ENCODE measurements around the gene PDPN. TPM values are rescaled to one million over a fixed set of nuclear protein-coding genes. Genes with fewer than 3 reads are reported as not detected.

Gene PDPN
- total and polyA plus RNA-seq, 7 donors = 17.2 to 38.4 (median 27.9) TPM

DNA sequence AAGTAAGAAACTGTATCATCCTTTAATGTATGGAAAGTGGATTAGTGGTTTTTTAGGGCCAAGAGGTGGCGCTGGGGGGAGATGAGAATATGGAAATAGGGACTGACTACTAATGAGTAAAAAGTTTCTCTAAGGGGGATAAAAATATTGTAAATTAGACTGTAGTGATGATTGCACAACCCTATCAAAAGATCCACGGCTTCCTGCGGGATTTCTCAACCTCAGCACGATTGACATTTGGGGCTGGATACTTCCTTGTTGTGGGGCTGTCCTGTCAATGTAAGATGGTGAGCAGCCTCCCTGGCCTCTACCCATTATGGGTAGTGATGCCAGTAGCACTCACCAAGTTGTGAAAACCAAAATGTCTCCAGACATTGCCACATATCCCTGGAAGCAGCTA, 80.3 kb downstream of the PDPN start:
- H3K4me3 ChIP-seq = no peak overlapping the region
- H3K4me1 ChIP-seq = no peaks in the 10 kb centered on the region
- WGBS, 3 donors = 81 to 89% (median 87%) methylated on average over 4 of the region's 4 CpGs
- ATAC-seq (no peak), DNase-seq (no peak)
- TF ChIP-seq, protein P1, sequence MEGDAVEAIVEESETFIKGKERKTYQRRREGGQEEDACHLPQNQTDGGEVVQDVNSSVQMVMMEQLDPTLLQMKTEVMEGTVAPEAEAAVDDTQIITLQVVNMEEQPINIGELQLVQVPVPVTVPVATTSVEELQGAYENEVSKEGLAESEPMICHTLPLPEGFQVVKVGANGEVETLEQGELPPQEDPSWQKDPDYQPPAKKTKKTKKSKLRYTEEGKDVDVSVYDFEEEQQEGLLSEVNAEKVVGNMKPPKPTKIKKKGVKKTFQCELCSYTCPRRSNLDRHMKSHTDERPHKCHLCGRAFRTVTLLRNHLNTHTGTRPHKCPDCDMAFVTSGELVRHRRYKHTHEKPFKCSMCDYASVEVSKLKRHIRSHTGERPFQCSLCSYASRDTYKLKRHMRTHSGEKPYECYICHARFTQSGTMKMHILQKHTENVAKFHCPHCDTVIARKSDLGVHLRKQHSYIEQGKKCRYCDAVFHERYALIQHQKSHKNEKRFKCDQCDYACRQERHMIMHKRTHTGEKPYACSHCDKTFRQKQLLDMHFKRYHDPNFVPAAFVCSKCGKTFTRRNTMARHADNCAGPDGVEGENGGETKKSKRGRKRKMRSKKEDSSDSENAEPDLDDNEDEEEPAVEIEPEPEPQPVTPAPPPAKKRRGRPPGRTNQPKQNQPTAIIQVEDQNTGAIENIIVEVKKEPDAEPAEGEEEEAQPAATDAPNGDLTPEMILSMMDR (IDR thresholded peaks at IDR 0.05) = no peak
- intact Hi-C loops (cut with DNase I) = loop anchor here in 1 of 2 donors (2.0 kb wide), 1 partner anchor 297 kb away; no protein-coding TSS in a partner anchor
- H3K9me3 ChIP-seq = no peaks in the 10 kb centered on the region
- no peaks in the 10 kb centered on the region for H3K27me3 ChIP-seq (ENCODE audit: insufficient read depth in 3 of 3, low read length in 2 of 3)
- H3K27ac ChIP-seq = no peak overlapping the region
- H3K36me3 ChIP-seq (ENCODE audit: insufficient read depth in 1 of 2, low read depth in 1 of 2) = no peaks in the 10 kb centered on the region

DNA sequence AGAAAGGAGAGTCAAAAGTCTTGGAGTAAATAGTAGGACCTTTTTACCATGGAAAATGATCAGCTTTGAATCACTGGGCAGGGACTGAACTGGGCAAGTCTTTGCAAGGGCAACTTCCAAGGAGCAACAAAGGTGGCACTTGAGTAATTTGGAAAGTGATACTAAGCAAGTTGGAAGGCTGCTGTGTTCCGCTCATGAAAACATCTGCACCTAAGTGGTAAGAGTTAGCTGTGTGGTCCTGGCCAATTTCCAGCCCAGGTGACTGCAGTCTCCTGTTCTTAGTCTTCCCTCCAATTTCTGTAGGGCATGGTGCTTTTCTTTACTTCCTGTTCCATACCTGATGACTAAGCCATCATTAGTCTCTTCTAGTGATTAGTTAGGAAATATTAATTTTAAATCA, 80.8 kb downstream of the PDPN start:
- Histone ChIP-seq H3K27ac (no peak overlapping the region), H3K4me1 (no peaks in the 10 kb centered on the region), H3K9me3 (no peaks in the 10 kb centered on the region), H3K27me3 (ENCODE audit: insufficient read depth in 3 of 3, low read length in 2 of 3) (no peaks in the 10 kb centered on the region), H3K36me3 (ENCODE audit: insufficient read depth in 1 of 2, low read depth in 1 of 2) (no peaks in the 10 kb centered on the region), H3K4me3 (no peak overlapping the region)
- no peak for ATAC-seq
- TF ChIP-seq, protein P1 (IDR thresholded peaks at IDR 0.05) = no peak
- no peak for DNase-seq
- intact Hi-C loops (cut with DNase I) = loop anchor here in 1 of 2 donors (2.0 kb wide), 1 partner anchor 296 kb away; no protein-coding TSS in a partner anchor
- WGBS, 3 donors = 83 to 87% (median 85%) methylated on average over 1 of the region's 1 CpG

DNA sequence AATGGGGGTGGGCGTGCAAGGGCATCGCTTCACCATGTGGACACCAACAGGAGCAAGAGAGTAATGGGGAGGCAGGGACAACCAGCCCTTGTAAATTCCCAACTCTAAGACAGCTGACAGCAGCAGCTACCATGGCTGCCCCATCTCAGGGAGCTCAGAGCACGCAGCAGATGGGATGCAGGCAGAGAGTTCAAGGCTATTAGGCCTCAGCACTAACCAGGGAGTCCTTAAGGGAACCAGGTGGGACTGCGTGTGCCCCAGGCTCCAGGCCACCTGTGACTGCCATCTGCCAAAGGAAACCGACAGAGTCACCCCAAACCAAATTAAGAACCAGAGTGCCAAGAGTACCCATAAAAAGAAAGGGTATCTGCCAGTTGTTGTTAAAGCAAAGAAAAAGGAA, 82.7 kb downstream of the PDPN start:
- intact Hi-C loops (cut with DNase I) = loop anchor here (2.0 to 5.0 kb wide), 3 partner anchors 60 to 161 kb away; no protein-coding TSS in a partner anchor

More for the DNA sequence above, 82.7 kb downstream of the PDPN start:
- DNase-seq = no peak
- TF ChIP-seq, protein P1 (IDR thresholded peaks at IDR 0.05) = no peak
- Histone ChIP-seq H3K9me3 (no peaks in the 10 kb centered on the region), H3K27me3 (ENCODE audit: insufficient read depth in 3 of 3, low read length in 2 of 3) (no peaks in the 10 kb centered on the region), H3K36me3 (ENCODE audit: insufficient read depth in 1 of 2, low read depth in 1 of 2) (no peaks in the 10 kb centered on the region), H3K4me1 (no peaks in the 10 kb centered on the region), H3K27ac (no peak overlapping the region), H3K4me3 (no peak overlapping the region)
- 83 to 90% (median 90%) methylated on average over 5 of the region's 5 CpGs for WGBS, 3 donors
- ATAC-seq = no peak

Other genes with a start within 250 kb of the PDPN start
- gene PRAMEF14, start 236.7 kb upstream of the PDPN start, total RNA-seq = not detected
- not detected for gene PRAMEF14, start 236.7 kb upstream of the PDPN start, polyA plus RNA-seq
- not detected for gene PRAMEF19, start 211.9 kb upstream of the PDPN start, total RNA-seq
- not detected for gene PRAMEF19, start 211.9 kb upstream of the PDPN start, polyA plus RNA-seq
- gene PRAMEF17, start 194.2 kb upstream of the PDPN start, total RNA-seq = not detected
- not detected for gene PRAMEF17, start 194.2 kb upstream of the PDPN start, polyA plus RNA-seq
- not detected for gene PRAMEF20, start 173.4 kb upstream of the PDPN start, total RNA-seq
- gene PRAMEF20, start 173.4 kb upstream of the PDPN start, polyA plus RNA-seq = not detected
- 10 to 100 TPM in 1 of 4 donors, 1 to 10 TPM in 3; 7.0 to 26.8 (median 9.5) TPM for gene LRRC38, start 69.8 kb upstream of the PDPN start, total RNA-seq
- gene LRRC38, start 69.8 kb upstream of the PDPN start, polyA plus RNA-seq = 1 to 10 TPM; 2.9 to 6.5 (median 5.1) TPM
- 10 to 100 TPM; 29.4 to 84.3 (median 45.5) TPM for gene PRDM2, start 116.4 kb downstream of the PDPN start, total RNA-seq
- 10 to 100 TPM; 12.1 to 59.3 (median 24.8) TPM for gene PRDM2, start 116.4 kb downstream of the PDPN start, polyA plus RNA-seq

Measured in psoas muscle (tissue), 8 donors.